Suprapubic skin (tissue), 4 donors: Measurements from ENCODE around the gene NUDT8.

Experiments
- CTCF ChIP-seq, 2 donors: fragments of 200-600 bp in 1 of 2; fragments of 450-650 bp in 1 of 2; sonication (generic) in 1 of 2; IDR thresholded peaks; one replicate each; pipeline ENCODE4 v1.5.1; 2016 to 2019; ENCODE audit warnings: antibody characterized with exemption in 2 of 2, mild to moderate bottlenecking in 1 of 2, moderate library complexity in 1 of 2
- POLR2A ChIP-seq, 2 donors: fragments of 450-650 bp; IDR thresholded peaks; one replicate each; pipeline ENCODE4 v1.6.1; 2017; ENCODE audit warnings: antibody characterized with exemption in 2 of 2, mild to moderate bottlenecking in 2 of 2, moderate library complexity in 2 of 2
- POLR2AphosphoS5 ChIP-seq, 3 donors: sonication (generic); formaldehyde crosslinking; IDR thresholded peaks; one replicate each; pipeline ENCODE4 v1.6.1; 2017; ENCODE audit warnings: antibody characterized with exemption in 3 of 3

GRCh38 chr11:67657300-67657699, 27.6 kb upstream of the NUDT8 start:
- TF ChIP-seq POLR2A (IDR thresholded peaks at IDR 0.05), result no peak
- no peak for TF ChIP-seq CTCF (IDR thresholded peaks at IDR 0.05)
- TF ChIP-seq POLR2AphosphoS5 (IDR thresholded peaks at IDR 0.05), result no peak
